ENCODE measurements around the gene COLEC12. TPM values are rescaled to one million over a fixed set of nuclear protein-coding genes. Genes with fewer than 3 reads are reported as not detected.

COLEC12 gene
- total and polyA plus RNA-seq, 3 donors from 2014 or later, result 4.5 to 10.4 (median 8.1) TPM

GRCh38 chr18:399631-400135 lies 100.8 kb downstream of the COLEC12 start:
- Histone ChIP-seq H3K4me1 (peaks cover 4% of the 10 kb centered on the region), H3K27ac (no peak overlapping the region), H3K36me3 (ENCODE audit: low read depth, missing control alignments) (no peaks in the 10 kb centered on the region), H3K9me3 (no peaks in the 10 kb centered on the region), H3K4me3 (no peak overlapping the region), H3K27me3 (no peaks in the 10 kb centered on the region)
- intact Hi-C loops (cut with DNase I; ENCODE audit: low total_unique reads), result no loop called here
- TF ChIP-seq POLR2A (IDR thresholded peaks at IDR 0.05) (no peak), CTCF (IDR thresholded peaks at IDR 0.05) (no peak)
- WGBS, 2 donors, result 78 to 87% methylated on average over 10 of the region's 10 CpGs
- DNase-seq, result no peak

GRCh38 chr18:398935-399630 lies 101.4 kb downstream of the COLEC12 start:
- no peak for DNase-seq
- no peaks in the 10 kb centered on the region for H3K36me3 ChIP-seq (ENCODE audit: low read depth, missing control alignments)
- H3K27me3 ChIP-seq, result no peaks in the 10 kb centered on the region
- TF ChIP-seq POLR2A (IDR thresholded peaks at IDR 0.05), result no peak
- TF ChIP-seq CTCF (IDR thresholded peaks at IDR 0.05), result no peak
- H3K9me3 ChIP-seq, result no peaks in the 10 kb centered on the region
- intact Hi-C loops (cut with DNase I; ENCODE audit: low total_unique reads), result no loop called here
- WGBS, 2 donors, result 65 to 76% methylated on average over 7 to 8 of the region's 8 CpGs
- no peak overlapping the region for H3K27ac ChIP-seq
- H3K4me1 ChIP-seq, result peaks cover 4% of the 10 kb centered on the region
- H3K4me3 ChIP-seq, result no peak overlapping the region

GRCh38 chr18:396556-396955 lies 103.9 kb downstream of the COLEC12 start:
- intact Hi-C loops (cut with DNase I; ENCODE audit: low total_unique reads), result no loop called here

GRCh38 chr18:396251-396555 lies 104.3 kb downstream of the COLEC12 start:
- Histone ChIP-seq H3K27ac (no peak overlapping the region), H3K36me3 (ENCODE audit: low read depth, missing control alignments) (no peaks in the 10 kb centered on the region), H3K4me1 (no peaks in the 10 kb centered on the region), H3K27me3 (no peaks in the 10 kb centered on the region), H3K4me3 (no peak overlapping the region), H3K9me3 (no peaks in the 10 kb centered on the region)
- DNase-seq, result no peak
- 68 to 86% methylated on average over 1 of the region's 1 CpG for WGBS, 2 donors
- intact Hi-C loops (cut with DNase I; ENCODE audit: low total_unique reads), result no loop called here
- no peak for TF ChIP-seq POLR2A (IDR thresholded peaks at IDR 0.05)
- TF ChIP-seq CTCF (IDR thresholded peaks at IDR 0.05), result no peak

More at GRCh38 chr18:396556-396955, 103.9 kb downstream of the COLEC12 start:
- Histone ChIP-seq H3K9me3 (no peaks in the 10 kb centered on the region), H3K36me3 (ENCODE audit: low read depth, missing control alignments) (no peaks in the 10 kb centered on the region), H3K4me1 (peaks cover 3% of the 10 kb centered on the region), H3K27me3 (no peaks in the 10 kb centered on the region), H3K27ac (no peak overlapping the region), H3K4me3 (no peak overlapping the region)
- TF ChIP-seq CTCF (IDR thresholded peaks at IDR 0.05) (no peak), POLR2A (IDR thresholded peaks at IDR 0.05) (no peak)
- DNase-seq, result no peak
- WGBS, 2 donors, result 55 to 74% methylated on average over 3 of the region's 3 CpGs

Measured in testis (tissue), 3 donors.